SU-DHL-6 (cell line): ENCODE results near the gene ZNF592.

Experiments
- EZH2phosphoT487 ChIP-seq: fragments of 200-600 bp; sonication (generic), shearing (Covaris generic); conservative IDR thresholded peaks from 2 replicates; pipeline ENCODE4 v1.6.1; 2018; ENCODE audit warnings: mild to moderate bottlenecking, antibody characterized with exemption, low read length, moderate library complexity, mixed read lengths
- TF ChIP-seq, protein P1 (sequence below): fragments of 200-600 bp; sonication (generic); IDR thresholded peaks from one replicate; pipeline ENCODE4 v1.5.1; 2017; ENCODE audit warnings: antibody characterized with exemption, mild to moderate bottlenecking, low read length, moderate library complexity; ENCODE audit not compliant: insufficient read depth, poor library complexity, severe bottlenecking

DNA sequence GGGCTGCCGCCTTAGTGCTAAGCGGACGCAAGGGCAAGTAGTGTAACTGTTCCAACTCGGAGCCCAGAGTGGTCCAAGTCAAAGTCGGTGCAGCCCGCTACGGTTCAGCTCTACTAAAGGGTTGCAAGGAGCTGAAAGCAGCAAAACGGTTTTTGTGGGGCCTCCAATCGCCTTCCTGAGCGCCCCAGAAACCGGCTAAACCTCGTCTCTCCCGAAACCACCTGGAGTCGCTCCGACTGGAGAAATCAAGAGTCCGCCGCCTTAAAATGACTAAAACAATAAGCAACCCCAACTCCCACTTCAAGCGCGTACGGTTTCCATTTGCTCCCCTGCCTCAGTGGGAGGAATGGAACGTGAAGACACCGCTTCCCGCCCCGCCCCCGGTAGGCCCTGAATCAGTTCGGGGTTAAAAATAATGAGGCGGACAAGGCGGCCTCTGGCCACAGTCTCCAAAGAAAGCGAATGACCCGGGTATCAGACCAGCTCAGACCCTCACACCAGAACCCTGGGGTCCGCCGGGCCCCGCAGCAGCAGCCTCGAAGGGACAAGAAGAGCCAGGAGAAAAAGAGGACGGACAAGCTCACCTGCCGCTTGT, 32.9 kb upstream of the ZNF592 start:
- TF ChIP-seq, protein P1, sequence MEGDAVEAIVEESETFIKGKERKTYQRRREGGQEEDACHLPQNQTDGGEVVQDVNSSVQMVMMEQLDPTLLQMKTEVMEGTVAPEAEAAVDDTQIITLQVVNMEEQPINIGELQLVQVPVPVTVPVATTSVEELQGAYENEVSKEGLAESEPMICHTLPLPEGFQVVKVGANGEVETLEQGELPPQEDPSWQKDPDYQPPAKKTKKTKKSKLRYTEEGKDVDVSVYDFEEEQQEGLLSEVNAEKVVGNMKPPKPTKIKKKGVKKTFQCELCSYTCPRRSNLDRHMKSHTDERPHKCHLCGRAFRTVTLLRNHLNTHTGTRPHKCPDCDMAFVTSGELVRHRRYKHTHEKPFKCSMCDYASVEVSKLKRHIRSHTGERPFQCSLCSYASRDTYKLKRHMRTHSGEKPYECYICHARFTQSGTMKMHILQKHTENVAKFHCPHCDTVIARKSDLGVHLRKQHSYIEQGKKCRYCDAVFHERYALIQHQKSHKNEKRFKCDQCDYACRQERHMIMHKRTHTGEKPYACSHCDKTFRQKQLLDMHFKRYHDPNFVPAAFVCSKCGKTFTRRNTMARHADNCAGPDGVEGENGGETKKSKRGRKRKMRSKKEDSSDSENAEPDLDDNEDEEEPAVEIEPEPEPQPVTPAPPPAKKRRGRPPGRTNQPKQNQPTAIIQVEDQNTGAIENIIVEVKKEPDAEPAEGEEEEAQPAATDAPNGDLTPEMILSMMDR: no peak
- TF ChIP-seq EZH2phosphoT487: no peak
